Fibroblast of skin of scalp (primary cell): ENCODE measurements around the gene IGSF21.

ENCODE experiments used
- DNase-seq: peaks from one replicate; pipeline ENCODE4 v3.0.0-alpha.2; 2013

IGSF21 gene

GRCh38 chr1:18230840-18231239, 123.2 kb downstream of the IGSF21 start:
- no peak for DNase-seq

GRCh38 chr1:18232052-18232451, 124.5 kb downstream of the IGSF21 start:
- no peak for DNase-seq

DNA sequence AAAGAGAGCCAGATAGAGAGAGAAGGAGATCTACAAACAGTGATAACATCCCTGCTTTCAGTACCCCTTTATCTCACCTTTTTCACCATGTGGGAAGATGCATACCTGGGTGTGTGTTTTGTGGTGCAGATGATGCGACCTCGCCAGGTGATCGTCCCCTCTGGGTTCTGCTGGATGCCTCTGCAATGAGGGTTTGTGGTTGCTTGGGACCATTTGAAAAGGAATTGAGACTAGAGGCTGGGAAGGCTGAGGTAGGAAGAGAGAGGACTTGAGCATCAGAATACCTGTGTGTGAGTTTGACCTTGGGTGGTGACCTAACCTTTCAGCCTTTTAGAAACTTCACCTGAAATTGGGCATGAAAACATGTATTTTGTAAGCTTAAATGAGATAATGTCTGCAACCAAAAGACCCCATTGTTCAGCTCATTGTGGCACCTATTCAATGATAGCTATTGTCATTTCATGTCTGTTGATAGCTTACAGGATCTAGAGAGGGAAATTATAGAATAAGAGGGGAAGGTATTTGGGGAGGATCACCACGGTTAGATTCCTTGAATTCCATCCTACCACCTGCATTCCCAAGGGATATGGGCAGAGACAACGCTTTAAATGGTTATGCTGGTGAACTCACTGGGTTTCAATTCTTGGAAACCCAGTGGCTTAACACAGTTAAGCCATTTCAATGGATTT, 125.7 kb downstream of the IGSF21 start:
- DNase-seq, result no peak

GRCh38 chr1:18234790-18235242, 127.2 kb downstream of the IGSF21 start:
- DNase-seq, result peak; percentile 55

DNA sequence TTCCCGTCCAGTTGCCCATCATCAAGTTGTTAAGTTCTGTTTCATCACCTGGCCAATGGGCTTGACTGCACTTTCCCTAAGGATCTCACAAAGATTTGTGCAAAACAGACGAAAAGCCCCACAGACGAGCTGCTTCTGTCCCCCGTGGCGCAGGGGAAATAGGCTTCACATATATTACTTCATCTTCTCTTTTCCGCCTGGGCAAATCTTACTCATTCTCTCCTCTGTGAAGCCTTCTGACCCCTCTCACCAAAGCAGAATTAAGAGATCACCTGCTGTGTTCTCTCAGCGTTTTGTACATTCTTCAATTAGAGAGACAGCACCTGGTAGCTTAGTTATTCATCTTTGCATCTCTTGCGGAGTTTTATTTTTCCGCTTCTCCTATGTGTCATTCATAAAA, 129.8 kb downstream of the IGSF21 start:
- no peak for DNase-seq

- DNase-seq, result no peak
These were observed 130.6 kb downstream of the IGSF21 start for GRCh38 chr1:18238190-18238589.

DNA sequence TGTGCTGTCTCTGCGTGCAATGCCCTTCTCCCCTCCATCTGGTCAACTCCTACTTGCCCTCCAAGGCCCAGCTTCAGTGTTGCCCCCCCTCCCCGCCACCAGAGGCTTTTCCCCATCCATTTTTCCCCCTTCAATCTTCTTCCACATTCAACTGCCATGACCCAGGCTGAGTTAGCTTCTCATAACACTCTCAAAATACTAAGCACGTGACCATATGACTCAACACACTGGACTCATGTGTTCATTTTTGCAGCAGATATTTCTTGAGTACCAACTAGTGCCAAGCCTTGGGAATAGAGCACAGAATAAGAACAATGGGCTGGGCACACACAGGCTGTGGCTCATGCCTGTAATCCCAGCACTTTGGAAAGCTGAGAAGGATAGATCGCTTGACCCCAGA, 132.1 kb downstream of the IGSF21 start:
- DNase-seq, result no peak

DNA sequence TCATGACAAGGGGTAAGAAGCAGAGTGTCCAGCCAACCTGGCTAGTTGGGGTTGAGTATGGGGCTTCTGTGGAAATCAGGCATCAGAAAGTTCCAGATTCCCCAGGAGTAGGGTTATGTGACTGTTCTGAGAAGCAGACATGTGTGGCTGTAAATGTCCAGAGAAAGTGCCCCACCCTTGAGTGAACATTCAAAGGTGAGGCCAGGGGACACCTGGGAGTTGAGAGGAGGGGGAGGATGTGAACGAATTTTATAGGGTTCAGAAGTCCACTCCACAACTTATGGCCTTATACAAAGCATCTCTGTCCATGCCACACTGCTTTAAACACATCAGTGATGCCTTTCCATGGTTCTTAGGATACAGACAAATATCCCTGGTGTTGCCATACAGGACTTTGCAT, 133.3 kb downstream of the IGSF21 start:
- DNase-seq, result no peak

DNA sequence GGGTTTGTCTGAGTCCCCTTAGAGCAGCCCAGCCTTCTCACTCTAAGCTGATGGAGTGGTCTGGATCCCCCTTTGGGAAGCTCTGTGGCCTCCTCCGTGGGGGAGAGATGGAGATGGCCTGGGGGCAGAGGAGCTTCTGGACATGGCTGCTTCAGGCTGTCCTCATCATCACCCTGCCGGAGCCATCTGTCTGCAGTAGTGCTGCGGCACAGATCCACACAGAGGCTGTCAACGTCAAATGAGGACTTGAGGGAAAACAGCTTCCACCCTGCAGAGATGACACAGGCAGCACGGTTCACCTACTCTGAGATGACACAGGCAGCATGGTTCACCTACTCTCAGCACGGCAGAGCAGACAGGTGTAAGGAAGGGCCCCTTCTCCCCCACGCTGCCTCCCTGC, 134.3 kb downstream of the IGSF21 start:
- DNase-seq, result no peak

GRCh38 chr1:18243503-18244175, 136.0 kb downstream of the IGSF21 start:
- no peak for DNase-seq

- DNase-seq, result no peak
These were observed 137.2 kb downstream of the IGSF21 start for GRCh38 chr1:18244762-18245161.

DNA sequence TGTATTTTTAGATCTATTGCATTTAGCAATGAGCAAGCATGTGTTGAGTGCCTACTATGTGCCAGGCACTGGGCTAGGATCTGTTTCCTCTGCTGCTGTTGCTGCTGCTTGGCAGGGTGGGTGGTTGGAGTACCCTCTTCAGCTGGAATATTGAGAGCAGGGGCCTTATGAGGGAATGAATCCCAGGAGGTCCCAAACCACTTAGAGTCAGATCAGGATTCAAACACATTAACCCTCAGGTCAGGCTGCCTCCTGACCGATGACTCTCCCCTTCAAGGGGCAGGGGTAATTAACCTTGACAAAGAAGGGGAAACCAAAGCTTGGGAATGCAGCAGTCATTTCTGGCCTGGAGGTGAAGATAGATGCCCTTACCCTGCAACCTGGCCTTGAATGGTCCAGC, 138.0 kb downstream of the IGSF21 start:
- DNase-seq, result no peak

DNA sequence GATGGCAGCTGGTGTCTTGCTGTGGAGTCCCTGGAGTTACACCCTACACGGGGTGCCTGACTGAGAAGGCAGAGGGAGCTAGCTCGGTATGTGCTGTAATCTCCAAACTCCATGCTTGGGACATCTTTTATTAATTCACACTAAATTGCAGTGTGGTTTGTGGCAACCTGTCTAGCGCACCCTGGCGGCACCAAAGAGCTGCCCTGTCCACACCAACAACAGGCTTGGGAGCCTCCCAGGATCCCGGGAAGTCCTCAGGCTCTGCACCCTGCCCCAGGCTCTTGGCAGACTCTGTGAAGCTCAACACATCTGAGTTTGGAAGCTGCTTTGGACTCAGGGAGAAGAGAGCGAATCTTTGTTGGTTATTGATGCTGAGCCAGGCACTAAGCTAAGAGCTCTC, 138.9 kb downstream of the IGSF21 start:
- DNase-seq, result no peak

- DNase-seq, result no peak
These were observed 139.6 kb downstream of the IGSF21 start for GRCh38 chr1:18247151-18247550.

DNA sequence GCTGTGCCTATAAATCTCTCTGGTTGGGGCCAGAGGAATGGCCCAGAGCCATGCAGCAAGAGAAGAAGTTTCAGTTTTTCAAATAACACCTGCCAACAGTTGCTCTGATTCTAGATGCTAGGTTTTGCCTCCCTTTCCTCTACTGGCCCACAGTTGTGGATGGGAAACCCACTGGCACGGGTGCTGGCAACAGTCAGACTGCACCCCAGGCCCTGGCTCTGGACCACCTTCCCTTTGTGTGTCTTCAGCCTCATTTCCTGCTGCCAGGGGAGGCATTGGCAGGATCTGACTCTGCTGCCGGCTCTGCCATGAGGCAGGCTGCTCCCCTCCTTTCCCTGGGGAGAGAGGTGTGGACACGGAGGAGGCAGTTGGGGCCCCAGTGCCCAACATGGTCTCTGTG, 142.0 kb downstream of the IGSF21 start:
- DNase-seq, result no peak

GRCh38 chr1:18253093-18253492, 145.5 kb downstream of the IGSF21 start:
- no peak for DNase-seq

DNA sequence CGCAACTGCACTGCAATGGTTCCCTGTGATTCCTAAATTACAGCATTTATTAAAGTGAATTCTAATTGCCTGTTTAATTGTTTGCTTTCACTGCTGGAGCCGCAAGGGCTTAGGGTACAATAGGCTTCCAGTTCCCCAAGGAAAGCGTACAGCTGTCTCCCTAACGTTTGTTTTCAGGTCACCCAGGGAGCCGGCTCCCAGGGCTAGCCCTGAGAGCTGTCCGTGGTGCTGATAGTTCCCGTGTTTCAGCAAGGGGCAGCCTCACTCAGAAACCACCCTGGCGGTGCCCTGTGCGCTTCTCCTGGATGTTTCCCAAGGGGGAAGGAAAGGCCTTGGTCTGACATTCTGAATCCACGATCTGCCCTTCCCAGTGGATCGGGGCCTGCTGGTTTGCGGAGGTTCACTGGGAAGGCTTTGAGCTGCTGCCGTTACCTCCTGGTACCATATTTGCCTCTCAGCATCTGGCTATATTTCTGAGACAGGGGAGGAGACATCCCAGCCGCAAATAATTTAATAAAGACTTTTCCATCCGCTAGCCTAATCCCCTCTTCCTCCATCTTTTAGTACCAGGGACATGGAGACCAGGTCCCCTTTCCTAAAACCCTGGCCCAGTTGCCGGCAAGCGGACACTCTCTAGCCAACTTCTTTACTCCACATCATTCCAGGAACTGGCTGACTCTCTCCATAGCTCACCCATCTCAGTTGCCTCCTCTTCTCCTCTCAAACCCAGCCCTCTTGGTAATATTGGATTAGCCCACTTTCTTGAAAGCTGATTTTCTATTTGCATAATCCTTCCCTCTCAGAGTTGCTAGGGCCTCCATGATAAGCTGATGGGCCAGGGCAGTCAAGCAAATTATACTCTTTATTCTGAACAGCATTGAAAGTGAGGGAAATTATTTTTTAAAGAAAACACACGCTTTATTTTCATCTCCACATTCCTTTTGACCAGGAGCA, 149.0 kb downstream of the IGSF21 start:
- DNase-seq, result peak; percentile 50

GRCh38 chr1:18257778-18258177, 150.2 kb downstream of the IGSF21 start:
- DNase-seq, result no peak

GRCh38 chr1:18261891-18262290, 154.3 kb downstream of the IGSF21 start:
- no peak for DNase-seq

- DNase-seq, result no peak
These were observed 155.1 kb downstream of the IGSF21 start for GRCh38 chr1:18262726-18263125.

DNA sequence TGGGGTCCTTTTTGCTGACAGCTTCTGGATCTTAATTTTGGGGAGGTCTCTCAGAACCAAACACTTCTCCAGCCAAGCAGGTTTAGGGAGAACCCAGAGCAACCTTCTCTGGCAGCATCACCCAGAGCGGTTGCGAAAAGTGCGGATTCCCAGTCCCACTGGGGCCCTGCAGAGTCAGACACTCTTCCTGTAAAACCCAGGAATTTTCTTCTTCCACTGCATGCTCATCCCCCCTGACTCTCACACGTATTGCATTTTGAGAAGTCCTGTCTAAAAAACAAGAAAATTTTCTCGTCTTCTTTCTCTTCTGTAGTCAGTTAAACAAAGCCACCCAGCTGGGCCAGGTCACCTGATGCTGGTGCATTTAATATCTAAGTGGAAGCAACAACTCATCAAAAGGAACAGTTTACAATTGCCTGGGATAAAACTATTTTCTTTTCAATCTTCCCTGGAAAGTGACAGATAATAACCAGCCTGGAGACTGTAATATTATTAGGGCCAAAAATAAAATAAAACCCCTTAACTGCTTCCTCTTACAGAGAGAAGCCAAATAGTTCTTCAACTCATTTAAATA, 156.0 kb downstream of the IGSF21 start:
- DNase-seq, result no peak

DNA sequence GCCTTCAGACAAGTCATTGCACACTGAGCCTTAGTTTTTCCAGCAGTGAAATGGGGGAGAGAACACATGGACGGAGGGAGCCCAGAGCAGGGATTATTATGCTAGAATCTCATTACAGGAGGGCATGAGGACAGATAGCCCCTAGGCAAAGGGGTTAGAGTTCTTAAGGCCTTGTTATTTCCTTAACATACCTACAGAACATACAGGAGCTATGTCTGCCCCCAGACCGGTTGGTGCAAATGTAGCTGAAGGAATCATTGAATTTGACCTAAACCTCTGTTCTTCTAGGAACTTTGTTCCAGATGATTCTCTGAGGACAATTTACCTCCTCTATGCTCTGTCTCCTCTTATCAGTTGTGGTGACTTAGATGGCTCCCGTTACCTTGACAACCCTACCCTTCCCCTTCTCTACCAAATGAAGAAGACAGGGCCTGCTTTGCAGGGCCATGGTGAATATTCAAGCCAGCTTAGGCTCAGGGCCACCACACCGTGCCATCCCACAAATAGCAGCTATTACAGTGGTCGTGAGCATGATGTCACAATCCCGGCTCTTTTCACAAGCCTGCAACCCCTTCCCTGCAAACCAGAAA, 156.9 kb downstream of the IGSF21 start:
- no peak for DNase-seq

GRCh38 chr1:18265641-18266040, 158.0 kb downstream of the IGSF21 start:
- DNase-seq, result no peak
